HepG2 (cell line): ENCODE measurements around the gene RPL18. TPM values are rescaled to one million over a fixed set of nuclear protein-coding genes. Genes with fewer than 3 reads are reported as not detected.

Source experiments
- ATAC-seq: fragments of 200-7000 bp; cut with Tn5 transposase; 3 replicates; pipeline ENCODE4 v1.9.1; 2020; ENCODE audit warnings: mild to moderate bottlenecking, moderate library complexity
- BruUV-seq: library from RNA; stranded (reverse); fragments of 400-500 nt; replicated peaks from 2 replicates; lab custom pipeline; 2021; lab: Mats Ljungman, UMichigan
- CTCF ChIA-PET: fragments of 300-600 bp; formaldehyde crosslinking; extraction: SDS; loops from one replicate; lab custom pipeline; 2021; ENCODE audit warnings: low total read pairs, inconsistent platforms, low intra/inter-chr PET ratio; lab: Yijun Ruan, JAX
- POLR2A ChIA-PET: fragments of 350-600 bp; sonication (Branson Sonifier 250); formaldehyde crosslinking; loops from one replicate; lab custom pipeline; 2020; ENCODE audit warnings: antibody characterized with exemption, inconsistent platforms; lab: Yijun Ruan, JAX
- DNase-seq: peaks from one replicate; pipeline ENCODE4 v3.0.0-alpha.2; 2015; ENCODE audit warnings: low spot score
- FAIRE-seq: peaks from 3 replicates; lab custom pipeline; 2011; peaks lifted over from hg19 to GRCh38; lab: Jason Lieb, UNC
- H2AFZ ChIP-seq: one replicate; pipeline ENCODE4 v1.6.1; 2011; ENCODE audit warnings: low read length, inconsistent platforms
- H3K27ac ChIP-seq: fragments of 300-600 bp; 3 replicates; pipeline ENCODE4 v1.8.0; 2011; ENCODE audit warnings: mixed run types, mild to moderate bottlenecking, mixed read lengths, low read length, inconsistent platforms; ENCODE audit not compliant: insufficient read depth; ENCODE audit errors: extremely low read length
- H3K27me3 ChIP-seq, 2 experiments: fragments of 200-600 bp in 1 of 2; 2 replicates in 1 of 2; 3 replicates in 1 of 2; pipeline versions ENCODE4 v1.6.0 to v1.8.0; 2011; ENCODE audit warnings: low read length in 2 of 2, mild to moderate bottlenecking in 2 of 2, moderate library complexity in 2 of 2, inconsistent platforms in 1 of 2; ENCODE audit not compliant: insufficient read depth in 2 of 2, control insufficient read depth in 1 of 2
- H3K36me3 ChIP-seq, 2 experiments: fragments of 200-600 bp in 1 of 2; replicated peaks in 1 of 2; 2 replicates in 1 of 2; 3 replicates in 1 of 2; pipeline versions ENCODE4 v1.5.1 to v1.8.0; 2011; ENCODE audit warnings: low read length in 2 of 2, inconsistent platforms in 1 of 2; ENCODE audit not compliant: insufficient read depth in 2 of 2, control insufficient read depth in 1 of 2
- H3K4me1 ChIP-seq: 2 replicates; pipeline ENCODE4 v1.5.1; 2012; ENCODE audit warnings: low read length, inconsistent platforms; ENCODE audit not compliant: insufficient read depth
- H3K4me2 ChIP-seq: 2 replicates; pipeline ENCODE4 v1.6.0; 2011; ENCODE audit warnings: low read depth, low read length, inconsistent platforms
- H3K4me3 ChIP-seq, 3 experiments: fragments of 200-600 bp in 1 of 3; sonication (generic), shearing (Covaris generic) in 1 of 3; replicated peaks in 1 of 3; 2 replicates each; pipeline ENCODE4 v1.5.1; 2011 to 2016; ENCODE audit warnings: low read length in 3 of 3, inconsistent platforms in 2 of 3, low read depth in 2 of 3, mild to moderate bottlenecking in 2 of 3, control low read depth in 1 of 3, mixed read lengths in 1 of 3; ENCODE audit not compliant: insufficient read depth in 1 of 3
- H3K79me2 ChIP-seq: one replicate; pipeline ENCODE4 v1.6.1; 2011; ENCODE audit warnings: low read length, inconsistent platforms; ENCODE audit not compliant: insufficient read depth
- H3K9ac ChIP-seq: 2 replicates; pipeline ENCODE4 v1.6.0; 2011; ENCODE audit warnings: mild to moderate bottlenecking, low read depth, low read length, inconsistent platforms; ENCODE audit not compliant: insufficient read depth
- H3K9me3 ChIP-seq: 2 replicates; pipeline ENCODE4 v1.5.1; 2012; ENCODE audit warnings: mild to moderate bottlenecking, low read length
- H4K20me1 ChIP-seq: 2 replicates; pipeline ENCODE4 v1.6.0; 2011; ENCODE audit warnings: inconsistent platforms, mild to moderate bottlenecking, low read length, moderate library complexity; ENCODE audit not compliant: insufficient read depth
- EP300 ChIP-seq, 3 experiments: sonication (generic) in 1 of 3; formaldehyde crosslinking in 1 of 3; IDR thresholded peaks; 2 replicates each; pipeline versions ENCODE4 v1.5.1 to v1.6.1; 2011 to 2020; ENCODE audit warnings: low read depth in 2 of 3, low read length in 2 of 3, borderline replicate concordance in 1 of 3, improper control_type of control experiment in 1 of 3, mild to moderate bottlenecking in 1 of 3, missing genetic modification reagents in 1 of 3, moderate library complexity in 1 of 3
- FOXP4 ChIP-seq: sonication (generic); formaldehyde crosslinking; IDR thresholded peaks from 2 replicates; pipeline ENCODE4 v1.4.0; 2020; ENCODE audit warnings: missing genetic modification reagents
- GATAD2A ChIP-seq: IDR thresholded peaks from 2 replicates; pipeline ENCODE4 v1.6.1; 2016
- GZF1 ChIP-seq: sonication (generic); formaldehyde crosslinking; IDR thresholded peaks from 2 replicates; pipeline ENCODE4 v1.5.1; 2020; ENCODE audit warnings: mild to moderate bottlenecking, missing genetic modification reagents
- IRF1 ChIP-seq: sonication (generic); formaldehyde crosslinking; IDR thresholded peaks from 2 replicates; pipeline ENCODE4 v1.4.0; 2020; ENCODE audit warnings: low read depth, mild to moderate bottlenecking, missing genetic modification reagents
- KDM2A ChIP-seq: sonication (generic); formaldehyde crosslinking; IDR thresholded peaks from 2 replicates; pipeline ENCODE4 v1.4.0; 2020; ENCODE audit warnings: low read depth, missing genetic modification reagents, borderline replicate concordance
- NBN ChIP-seq: fragments of 450-650 bp; conservative IDR thresholded peaks from 2 replicates; pipeline ENCODE4 v1.6.1; 2017
- NFKB2 ChIP-seq: sonication (generic); formaldehyde crosslinking; IDR thresholded peaks from 2 replicates; pipeline ENCODE4 v1.4.0; 2020; ENCODE audit warnings: missing genetic modification reagents, borderline replicate concordance
- NRL ChIP-seq: sonication (generic); formaldehyde crosslinking; IDR thresholded peaks from 2 replicates; pipeline ENCODE4 v1.5.0; 2020; ENCODE audit warnings: missing genetic modification reagents, mild to moderate bottlenecking, moderate library complexity, borderline replicate concordance
- RFXANK ChIP-seq: IDR thresholded peaks from 2 replicates; pipeline ENCODE4 v1.6.1; 2016
- TGIF2 ChIP-seq: IDR thresholded peaks from 2 replicates; pipeline ENCODE4 v1.6.1; 2016; ENCODE audit warnings: control low read depth, missing compliant biosample characterization
- ZFP91 ChIP-seq: sonication (generic); formaldehyde crosslinking; IDR thresholded peaks from 2 replicates; pipeline ENCODE4 v1.9.0; 2022; ENCODE audit warnings: missing genetic modification reagents, mild to moderate bottlenecking, borderline replicate concordance
- ZNF280D ChIP-seq: sonication (generic); formaldehyde crosslinking; IDR thresholded peaks from 2 replicates; pipeline ENCODE4 v1.5.1; 2020; ENCODE audit warnings: mild to moderate bottlenecking, missing genetic modification reagents
- ZNF337 ChIP-seq: sonication (generic); formaldehyde crosslinking; IDR thresholded peaks from 2 replicates; pipeline ENCODE4 v1.5.1; 2020; ENCODE audit warnings: missing genetic modification reagents, low read depth, mild to moderate bottlenecking, borderline replicate concordance
- ZNF704 ChIP-seq: sonication (generic); formaldehyde crosslinking; IDR thresholded peaks from 2 replicates; pipeline ENCODE4 v1.8.1; 2023; ENCODE audit warnings: mild to moderate bottlenecking, inconsistent platforms, moderate library complexity, missing genetic modification reagents, borderline replicate concordance
- ZNF816 ChIP-seq: sonication (generic); formaldehyde crosslinking; IDR thresholded peaks from 2 replicates; pipeline ENCODE4 v1.8.0; 2022; ENCODE audit warnings: missing genetic modification reagents, mild to moderate bottlenecking, borderline replicate concordance
- WGBS: methylation state at CpG from one replicate; pipeline ENCODE4 v1.1.6; 2017; ENCODE audit warnings: low lambda C conversion rate; 5-methylcytosine and 5-hydroxymethylcytosine counted together
- in situ Hi-C: cut with HindIII; loops from 2 replicates; pipeline ENCODE4 v1.10.0; 2017; ENCODE audit warnings: low pct_unique_long_range_greater_than_20kb; ENCODE audit not compliant: extremely low pct_ligation_motif_present
- intact Hi-C: fragments of 100-400 bp; cut with micrococcal nuclease; formaldehyde crosslinking; loops from one replicate; pipeline ENCODE4 v1.10.0; 2022; ENCODE audit not compliant: unreplicated experiment
- polyA plus RNA-seq, 8 experiments: library from polyadenylated mRNA; depleted of rRNA in 3 of 8; stranded (reverse) in 7 of 8; unstranded in 1 of 8; fragments of >200 nt; fragmentation: Illumina TruSeq in 4 of 8; extraction: Trizol in 4 of 8; gene quantifications; 2 replicates each; pipeline versions ENCODE4 v1.2.1 to v1.2.3, GENCODE V29; 2011 to 2016; ENCODE audit warnings: low read depth in 4 of 8, missing spikeins in 1 of 8, mixed read lengths in 1 of 8; ENCODE audit not compliant: insufficient read depth in 1 of 8
- total RNA-seq, 5 experiments: library from RNA; depleted of rRNA; stranded (reverse); fragments of >200 nt; fragmentation: Illumina TruSeq; extraction: Trizol; gene quantifications; 2 replicates each; pipeline ENCODE4 v1.2.3, GENCODE V29; 2016; ENCODE audit warnings: low read depth in 1 of 5

The RPL18 gene
- total and polyA plus RNA-seq, 2 of the 13 experiments (the other 11 are each of a cell fraction or from before 2014, with no cell fraction given) = 1,485 to 1,639 TPM

- FAIRE-seq (no peak), ATAC-seq (no peak), DNase-seq (no peak)
- Histone ChIP-seq H3K4me3 (no peak overlapping the region), H3K36me3 (no peaks in the 10 kb centered on the region), H3K4me1 (peaks cover 8% of the 10 kb centered on the region; the same call in 1 of the 2 replicates), H3K27ac (no peak overlapping the region), H2AFZ (no peak overlapping the region), H3K9me3 (no peaks in the 10 kb centered on the region), H3K79me2 (no peaks in the 10 kb centered on the region), H3K9ac (no peak overlapping the region), H3K27me3 (peaks cover 0 to 12% of the 10 kb centered on the region in 2 experiments; a peak in 3 of 5 replicates), H4K20me1 (no peaks in the 10 kb centered on the region), H3K4me2 (no peak overlapping the region)
- BruUV-seq = no TSS peak
- ChIA-PET POLR2A (no interaction called here), CTCF (no interaction called here)
- 34% methylated on average over 6 of the region's 6 CpGs for WGBS
- in situ Hi-C loops = no loop called here
- intact Hi-C loops = no loop called here
- TF ChIP-seq ZFP91 (CRISPR knock-in tag) (no peak), KDM2A (CRISPR knock-in tag) (no peak), GZF1 (CRISPR knock-in tag) (no peak), NRL (CRISPR knock-in tag) (no peak), ZNF816 (CRISPR knock-in tag) (no peak), NBN (no peak), ZNF704 (CRISPR knock-in tag) (no peak), FOXP4 (no peak), IRF1 (CRISPR knock-in tag) (no peak), ZNF280D (no peak), GATAD2A (CRISPR knock-in tag) (no peak), EP300 (IDR thresholded peaks at IDR 0.05; ENCODE audit: low read depth in 2 of 2, low read length in 2 of 2) (no peak), EP300 (CRISPR knock-in tag; IDR thresholded peaks at IDR 0.05; ENCODE audit: borderline replicate concordance) (no peak), TGIF2 (no peak), RFXANK (no peak), ZNF337 (CRISPR knock-in tag) (no peak), NFKB2 (CRISPR knock-in tag) (no peak)
These were observed 23.1 kb downstream of the RPL18 start for GRCh38 chr19:48595833-48596232.
